Peyer's patch (tissue), 4 donors: Measurements from ENCODE around the gene MTHFSD.

ENCODE experiments used
- POLR2A ChIP-seq, 2 donors: fragments of 450-650 bp; IDR thresholded peaks; one replicate each; pipeline ENCODE4 v1.5.1; 2017; ENCODE audit warnings: antibody characterized with exemption in 2 of 2, mild to moderate bottlenecking in 2 of 2, moderate library complexity in 2 of 2
- TF ChIP-seq, protein P1 (sequence below), 6 experiments: fragments of 450-650 bp in 4 of 6; fragments of 200-600 bp in 2 of 6; sonication (generic) in 1 of 6; IDR thresholded peaks; one replicate each; pipeline ENCODE4 v1.5.1; 2017 to 2019; ENCODE audit warnings: antibody characterized with exemption in 6 of 6, mild to moderate bottlenecking in 3 of 6, moderate library complexity in 1 of 6

DNA sequence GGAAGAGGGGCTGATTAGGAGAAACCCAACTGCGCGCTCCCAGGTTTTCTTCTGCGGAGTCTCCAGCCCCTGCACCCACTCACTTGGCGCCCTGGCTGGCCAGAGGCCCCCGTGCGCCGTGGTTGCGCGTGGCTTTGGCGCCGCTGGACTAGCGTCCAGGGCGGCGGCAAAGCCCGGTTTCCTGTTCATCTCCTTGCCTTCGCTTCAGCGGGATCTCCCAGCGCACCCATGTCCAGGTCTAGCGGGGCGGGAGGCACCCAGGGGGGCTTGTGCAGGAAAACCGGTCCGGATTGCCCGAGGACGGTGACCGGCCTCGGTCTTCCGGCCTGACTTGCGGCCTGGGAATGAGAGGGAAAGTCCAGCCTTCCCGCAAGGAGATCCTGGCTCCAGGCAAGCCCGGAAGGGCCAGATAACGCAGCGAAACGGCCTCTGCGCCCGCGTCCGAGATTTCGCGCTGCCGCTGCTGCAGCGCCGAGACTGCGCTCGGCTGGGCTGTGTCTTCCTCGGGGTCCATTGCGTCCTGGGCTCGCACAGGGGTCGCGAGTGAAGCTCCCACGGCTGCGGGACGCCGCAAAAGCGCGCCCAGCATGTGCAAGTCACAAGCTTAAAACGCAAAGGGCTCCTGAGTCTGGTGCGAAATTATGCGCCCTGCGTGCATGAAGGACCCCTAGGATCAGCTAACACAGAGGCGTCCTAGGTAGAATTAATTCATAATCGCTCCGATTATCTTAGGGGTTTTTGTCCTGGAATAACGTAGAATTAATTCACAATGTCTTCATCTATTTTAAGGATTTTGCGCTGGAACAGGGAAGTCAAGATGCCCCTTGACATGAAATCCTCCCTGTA is 39.0 kb downstream of the MTHFSD start:
- TF ChIP-seq POLR2A (IDR thresholded peaks at IDR 0.05) = no peak
- TF ChIP-seq, protein P1, sequence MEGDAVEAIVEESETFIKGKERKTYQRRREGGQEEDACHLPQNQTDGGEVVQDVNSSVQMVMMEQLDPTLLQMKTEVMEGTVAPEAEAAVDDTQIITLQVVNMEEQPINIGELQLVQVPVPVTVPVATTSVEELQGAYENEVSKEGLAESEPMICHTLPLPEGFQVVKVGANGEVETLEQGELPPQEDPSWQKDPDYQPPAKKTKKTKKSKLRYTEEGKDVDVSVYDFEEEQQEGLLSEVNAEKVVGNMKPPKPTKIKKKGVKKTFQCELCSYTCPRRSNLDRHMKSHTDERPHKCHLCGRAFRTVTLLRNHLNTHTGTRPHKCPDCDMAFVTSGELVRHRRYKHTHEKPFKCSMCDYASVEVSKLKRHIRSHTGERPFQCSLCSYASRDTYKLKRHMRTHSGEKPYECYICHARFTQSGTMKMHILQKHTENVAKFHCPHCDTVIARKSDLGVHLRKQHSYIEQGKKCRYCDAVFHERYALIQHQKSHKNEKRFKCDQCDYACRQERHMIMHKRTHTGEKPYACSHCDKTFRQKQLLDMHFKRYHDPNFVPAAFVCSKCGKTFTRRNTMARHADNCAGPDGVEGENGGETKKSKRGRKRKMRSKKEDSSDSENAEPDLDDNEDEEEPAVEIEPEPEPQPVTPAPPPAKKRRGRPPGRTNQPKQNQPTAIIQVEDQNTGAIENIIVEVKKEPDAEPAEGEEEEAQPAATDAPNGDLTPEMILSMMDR (IDR thresholded peaks at IDR 0.05) = no peak
